HG03457 (cell line): Measurements from ENCODE around the gene TERT.
"Not testable (repeated sequence)": the region's sequence is repeated elsewhere in the genome, so short reads cannot be mapped to it uniquely, and the experiment has no call there.

Experiments
- ATAC-seq: cut with Tn5 transposase; IDR thresholded peaks from one replicate; pipeline ENCODE4 v1.9.1; 2021; ENCODE audit warnings: moderate number of reproducible peaks; ENCODE audit not compliant: unreplicated experiment

Gene TERT

DNA sequence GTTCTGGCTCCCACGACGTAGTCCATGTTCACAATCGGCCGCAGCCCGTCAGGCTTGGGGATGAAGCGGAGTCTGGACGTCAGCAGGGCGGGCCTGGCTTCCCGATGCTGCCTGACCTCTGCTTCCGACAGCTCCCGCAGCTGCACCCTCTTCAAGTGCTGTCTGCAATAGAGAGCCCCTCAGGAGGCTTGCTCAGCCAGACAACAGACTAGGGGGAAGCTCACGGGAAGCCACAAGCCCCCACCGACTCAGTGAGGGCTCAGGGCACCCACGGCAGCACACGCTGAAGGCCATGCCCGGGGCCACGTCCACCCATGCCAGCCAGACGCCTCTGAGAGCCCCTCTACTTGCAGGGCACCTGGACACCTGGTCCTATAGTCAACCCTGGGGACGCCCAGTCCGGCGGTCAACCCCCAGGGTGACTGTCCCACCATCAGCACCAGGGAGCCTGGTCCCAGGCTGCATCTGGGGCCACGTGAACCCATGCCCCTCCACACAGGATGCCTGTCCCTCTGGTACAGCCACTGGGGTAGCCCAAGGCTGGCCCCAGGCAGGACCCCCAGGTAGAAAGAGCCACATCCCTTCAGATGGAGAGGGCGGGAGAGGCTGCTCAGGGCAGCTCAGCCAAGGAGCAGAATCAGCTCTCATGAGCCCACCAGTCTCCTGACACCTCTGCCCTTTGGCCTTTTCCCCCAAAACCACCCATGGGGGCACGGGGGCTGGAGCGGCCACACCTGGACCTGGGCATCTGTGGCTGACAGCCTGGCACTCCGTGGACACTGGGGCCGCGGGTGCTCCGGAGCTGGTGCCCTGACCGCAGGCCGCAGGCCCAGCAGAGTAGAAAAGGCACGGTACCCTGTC, 14.5 kb downstream of the TERT start:
- no peak for ATAC-seq

DNA sequence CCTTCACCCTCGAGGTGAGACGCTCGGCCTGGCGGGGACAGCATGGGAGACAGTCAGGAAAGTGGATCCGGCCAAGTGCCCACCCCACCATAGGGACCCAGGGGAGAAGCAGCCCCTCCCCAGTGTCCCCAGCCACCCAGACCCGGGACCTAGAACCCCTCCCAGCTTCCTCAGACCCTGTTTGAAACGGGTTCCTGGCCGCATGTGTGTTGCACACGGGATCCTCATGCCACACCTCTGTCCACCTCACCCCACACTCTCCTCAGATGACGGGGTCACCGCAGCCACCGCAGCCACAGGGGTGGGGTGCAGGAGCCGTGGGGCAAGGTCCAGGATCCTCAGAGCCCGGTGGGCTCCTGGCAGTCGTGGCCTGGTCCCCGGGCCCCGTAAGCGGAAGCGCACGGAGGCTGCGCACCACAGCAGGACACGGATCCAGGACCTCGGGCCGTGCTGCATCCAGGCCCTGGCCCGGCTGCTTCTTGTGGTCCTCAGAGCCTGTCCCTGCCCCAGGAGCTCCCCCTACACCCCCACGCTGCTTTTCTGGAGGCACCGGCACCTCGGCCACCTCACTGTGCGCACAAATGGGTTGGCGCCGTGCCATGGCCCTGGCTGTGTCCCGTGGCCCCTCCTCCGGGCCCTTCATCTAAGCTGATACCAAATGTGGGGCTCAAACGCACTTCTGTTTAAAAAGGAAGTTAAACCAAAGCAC, 15.3 kb downstream of the TERT start:
- no peak for ATAC-seq

GRCh38 chr5:1278656-1279442, 16.0 kb downstream of the TERT start:
- no peak for ATAC-seq

DNA sequence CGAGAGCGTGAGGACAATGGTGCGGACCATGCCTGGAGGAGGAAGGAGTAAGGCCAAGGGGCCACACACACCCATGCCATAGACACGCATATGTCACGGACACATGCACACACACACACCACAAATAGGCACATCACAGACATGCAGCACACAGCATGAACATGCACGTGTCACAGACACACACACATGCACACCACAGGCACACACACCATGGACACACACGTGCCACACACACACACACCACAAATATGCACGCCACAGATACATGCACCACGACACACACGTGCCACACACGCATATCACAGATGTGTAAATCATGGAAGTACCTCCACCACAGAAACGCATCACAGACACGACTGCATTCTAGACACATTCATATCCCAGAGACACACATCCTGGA, 16.7 kb downstream of the TERT start:
- no peak for ATAC-seq

- no peak for ATAC-seq
These were observed 17.1 kb downstream of the TERT start for GRCh38 chr5:1277781-1278180.

DNA sequence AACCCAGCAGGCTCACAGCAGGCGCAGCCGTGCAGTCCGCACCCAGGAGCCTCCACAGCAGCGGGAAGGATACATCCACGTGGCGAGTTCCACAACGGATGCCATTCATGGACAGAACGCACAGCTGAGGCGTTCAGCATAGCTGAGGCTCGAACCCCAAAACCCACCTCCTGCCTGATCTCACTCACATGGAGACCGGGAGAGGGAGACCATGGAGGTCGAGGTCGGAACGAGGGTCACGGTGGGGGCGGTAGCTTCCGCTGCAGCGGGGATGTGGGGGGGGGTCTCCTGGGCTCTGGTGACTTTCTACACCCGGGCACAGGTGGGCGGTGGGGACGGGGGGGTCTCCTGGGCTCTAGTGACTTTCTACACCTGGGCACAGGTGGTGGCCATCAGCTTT, 17.5 kb downstream of the TERT start:
- ATAC-seq = no peak

- no peak for ATAC-seq
These were observed 17.9 kb downstream of the TERT start for GRCh38 chr5:1276930-1277329.

GRCh38 chr5:1275397-1276391, 19.2 kb downstream of the TERT start:
- not testable (repeated sequence) for ATAC-seq

GRCh38 chr5:1274471-1274870, 20.4 kb downstream of the TERT start:
- ATAC-seq = no peak

GRCh38 chr5:1273745-1274144, 21.1 kb downstream of the TERT start:
- ATAC-seq = no peak

DNA sequence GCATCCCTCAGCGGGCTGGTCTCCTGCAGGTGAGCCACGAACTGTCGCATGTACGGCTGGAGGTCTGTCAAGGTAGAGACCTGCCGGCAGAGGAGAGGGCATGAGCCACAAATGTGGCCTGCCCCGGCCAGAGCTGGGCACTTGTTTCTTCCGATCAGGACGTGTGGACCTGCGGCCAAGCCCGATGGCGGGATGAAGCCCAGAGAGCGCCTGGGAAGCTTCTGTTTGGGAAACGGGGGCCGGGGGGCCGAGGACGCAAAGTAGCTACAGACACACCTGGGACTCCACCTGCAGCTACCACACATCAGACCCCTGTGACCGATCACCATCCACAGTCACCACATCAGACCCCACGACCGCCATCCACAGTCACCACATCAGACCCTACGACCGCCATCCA, 22.7 kb downstream of the TERT start:
- ATAC-seq = no peak

GRCh38 chr5:1270933-1271914, 23.6 kb downstream of the TERT start:
- ATAC-seq = no peak

GRCh38 chr5:1270426-1270825, 24.4 kb downstream of the TERT start:
- ATAC-seq = no peak

- no peak for ATAC-seq
These were observed 26.2 kb downstream of the TERT start for GRCh38 chr5:1268666-1269065.

GRCh38 chr5:1268056-1268455, 26.8 kb downstream of the TERT start:
- no peak for ATAC-seq

- not testable (repeated sequence) for ATAC-seq
These were observed 27.4 kb downstream of the TERT start for GRCh38 chr5:1267464-1267863.

GRCh38 chr5:1266791-1267190, 28.1 kb downstream of the TERT start:
- no peak for ATAC-seq

- ATAC-seq = no peak
These were observed 29.1 kb downstream of the TERT start for GRCh38 chr5:1265461-1266455.
